KG1 (cell line): ENCODE results near the gene QPCT.
"Not testable (repeated sequence)": the region's sequence is repeated elsewhere in the genome, so short reads cannot be mapped to it uniquely, and the experiment has no call there.

Source experiments
- DNase-seq: peaks from one replicate; lab custom pipeline; 2025; lab: John Stamatoyannopoulos, UW

The QPCT gene

GRCh38 chr2:37358466-37358865, 14.0 kb downstream of the QPCT start:
- DNase-seq: no peak

GRCh38 chr2:37361216-37361815, 16.9 kb downstream of the QPCT start:
- no peak for DNase-seq

DNA sequence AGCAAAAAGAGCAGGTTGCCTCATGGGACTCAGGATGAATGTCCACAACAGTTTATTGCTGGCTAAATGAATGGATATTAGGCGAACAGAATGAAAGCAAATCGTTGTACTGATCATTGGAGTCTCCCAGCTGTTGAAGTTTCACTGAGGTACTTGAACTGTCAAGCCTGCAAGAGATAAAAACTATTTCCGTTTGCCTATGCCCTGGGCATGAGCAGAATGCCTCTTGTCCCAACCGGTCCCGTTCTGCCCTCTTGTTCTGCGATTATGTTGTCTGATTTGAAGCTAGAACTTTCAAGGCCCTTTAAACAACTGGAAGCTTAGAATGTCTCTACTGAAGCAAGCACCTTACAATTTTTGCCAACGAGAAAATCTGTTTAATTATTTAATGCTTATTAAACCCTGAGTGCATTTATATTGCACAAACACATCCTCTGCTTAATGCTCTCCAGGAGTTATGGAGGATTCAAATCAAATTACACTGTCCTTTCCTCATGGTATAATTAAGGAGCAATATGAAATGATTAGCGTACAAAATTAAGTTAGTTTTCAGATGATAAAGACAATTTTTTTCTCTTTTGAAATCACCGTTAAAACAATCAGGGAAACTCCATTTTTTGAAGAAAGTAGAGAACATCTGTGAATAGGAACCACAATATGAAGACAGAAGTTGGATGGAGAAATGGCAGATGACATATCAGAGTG, 17.7 kb downstream of the QPCT start:
- DNase-seq: no peak

DNA sequence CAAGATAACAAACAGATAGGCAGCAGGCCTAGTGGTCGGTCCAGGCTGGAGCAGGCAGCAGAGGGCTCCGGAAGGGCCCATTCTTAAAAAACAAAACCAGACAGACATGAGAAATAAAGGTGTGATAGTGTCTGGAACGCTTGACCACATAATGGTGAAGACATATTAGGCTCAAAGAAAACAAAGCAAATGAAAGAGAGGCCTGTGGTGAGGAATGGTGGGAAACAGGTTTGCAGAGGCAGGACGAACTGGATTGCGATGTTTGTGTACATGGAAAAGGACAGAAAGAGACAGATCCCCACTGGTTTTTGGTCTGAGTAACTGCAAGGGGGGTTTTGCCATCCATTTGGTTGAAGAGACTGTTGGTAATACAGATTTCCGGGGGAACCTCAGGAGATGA, 19.9 kb downstream of the QPCT start:
- DNase-seq: no peak

GRCh38 chr2:37365669-37366068, 21.2 kb downstream of the QPCT start:
- no peak for DNase-seq

DNA sequence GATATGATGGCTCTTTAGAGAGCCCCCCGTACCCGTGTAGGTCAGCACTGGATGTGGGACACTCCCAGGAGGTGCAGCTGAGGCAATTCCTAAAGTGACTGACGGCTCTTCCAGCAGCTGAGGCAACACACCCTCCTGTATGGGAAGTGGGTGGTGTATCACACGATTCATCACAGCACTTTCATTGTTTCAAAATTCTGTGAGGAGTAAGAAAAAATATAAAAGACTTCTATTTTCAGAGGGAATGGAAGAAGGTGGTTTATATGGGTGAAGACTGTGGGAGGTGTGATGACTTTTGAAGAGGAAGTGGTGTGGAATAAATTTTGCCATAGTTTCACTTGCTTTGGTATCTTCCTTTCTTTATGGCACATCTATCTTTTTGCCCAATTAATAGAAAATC, 22.3 kb downstream of the QPCT start:
- DNase-seq: no peak

DNA sequence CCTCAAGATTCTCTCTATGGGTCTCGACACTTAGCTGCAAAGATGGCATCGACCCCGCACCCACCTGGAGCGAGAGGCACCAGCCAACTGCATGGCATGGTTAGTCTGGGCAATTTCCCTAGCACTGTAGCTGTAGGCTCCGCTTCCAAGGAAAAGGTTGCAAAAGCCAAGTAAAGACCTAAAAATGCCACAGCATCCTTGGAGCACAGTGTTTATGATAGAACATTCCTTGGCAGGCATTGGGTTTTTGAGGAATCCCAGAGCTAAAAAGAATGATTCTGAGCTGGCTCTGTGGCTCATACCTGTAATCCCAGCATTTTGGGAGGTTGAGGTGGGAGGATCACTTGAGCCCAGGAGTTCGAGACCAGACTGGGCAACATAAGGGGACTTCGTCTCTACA, 22.9 kb downstream of the QPCT start:
- DNase-seq: no peak

- DNase-seq: no peak
Measured at GRCh38 chr2:37367984-37368383, 23.6 kb downstream of the QPCT start.

DNA sequence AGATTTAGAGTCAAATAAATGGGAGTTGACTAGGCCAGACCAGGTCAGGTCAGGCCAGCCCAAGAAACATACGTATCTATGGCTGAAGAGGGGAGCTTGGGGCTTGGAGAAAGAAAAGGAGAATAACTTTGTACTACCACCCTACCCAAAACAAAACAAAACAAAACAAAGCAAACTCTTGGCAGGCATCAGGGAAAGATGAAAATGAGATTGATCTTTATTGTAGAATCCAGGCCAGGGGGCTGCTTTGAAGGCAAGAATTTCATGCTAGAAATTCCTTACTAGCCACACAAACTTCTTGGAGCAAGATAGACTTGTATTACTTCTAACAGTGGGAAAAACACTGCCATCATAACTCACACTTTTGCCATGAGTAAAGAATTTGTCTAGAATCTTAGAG, 26.2 kb downstream of the QPCT start:
- no peak for DNase-seq

- no peak for DNase-seq
Measured at GRCh38 chr2:37372000-37372399, 27.6 kb downstream of the QPCT start.

- no peak for DNase-seq
Measured at GRCh38 chr2:37375741-37376288, 31.4 kb downstream of the QPCT start.

- no peak for DNase-seq
Measured at GRCh38 chr2:37376421-37377186, 32.2 kb downstream of the QPCT start.

DNA sequence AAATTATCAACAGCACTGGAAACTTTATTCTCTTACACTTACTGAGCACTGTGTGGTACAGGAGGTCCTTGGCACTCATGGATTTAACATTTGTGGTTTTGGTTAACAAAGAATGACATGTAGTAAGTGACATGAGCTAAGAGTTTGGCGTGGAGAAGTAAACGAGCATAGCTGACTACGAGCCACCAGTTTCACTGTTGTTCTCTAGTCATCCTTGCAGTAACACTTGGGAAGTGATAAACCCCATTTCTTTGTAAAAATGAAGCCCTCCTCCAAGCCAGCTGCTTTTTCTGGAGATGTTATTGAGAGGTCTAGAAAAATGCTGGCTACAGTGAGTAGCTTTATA, 32.7 kb downstream of the QPCT start:
- no peak for DNase-seq

- DNase-seq: no peak
Measured at GRCh38 chr2:37378411-37378810, 34.0 kb downstream of the QPCT start.

- no peak for DNase-seq
Measured at GRCh38 chr2:37379881-37380296, 35.5 kb downstream of the QPCT start.

GRCh38 chr2:37380787-37381186, 36.4 kb downstream of the QPCT start:
- DNase-seq: not testable (repeated sequence)

GRCh38 chr2:37384261-37384660, 39.8 kb downstream of the QPCT start:
- not testable (repeated sequence) for DNase-seq

GRCh38 chr2:37387148-37387835, 42.9 kb downstream of the QPCT start:
- DNase-seq: no peak

- DNase-seq: no peak
Measured at GRCh38 chr2:37388074-37388473, 43.6 kb downstream of the QPCT start.

DNA sequence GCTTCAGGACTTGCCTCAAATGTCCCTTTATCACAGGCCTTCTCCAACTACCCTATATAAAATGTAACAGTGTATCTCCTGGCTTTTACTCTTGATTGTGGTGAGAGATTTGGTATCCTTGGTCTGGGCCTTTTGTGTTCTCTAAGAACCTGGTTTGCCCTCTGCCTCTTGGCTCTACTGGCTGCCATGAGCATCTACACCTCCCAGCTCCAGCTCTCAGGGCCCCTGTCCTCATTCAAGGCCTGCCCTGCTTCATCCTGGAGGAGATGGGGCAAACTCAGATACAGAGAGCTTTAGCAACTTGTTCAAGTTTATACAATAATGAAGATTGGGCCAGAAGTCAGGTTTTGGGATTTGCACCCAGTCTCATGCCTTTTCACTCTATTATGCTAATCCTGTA, 45.0 kb downstream of the QPCT start:
- no peak for DNase-seq

GRCh38 chr2:37389989-37390765, 45.7 kb downstream of the QPCT start:
- peak; percentile 72 for DNase-seq

DNA sequence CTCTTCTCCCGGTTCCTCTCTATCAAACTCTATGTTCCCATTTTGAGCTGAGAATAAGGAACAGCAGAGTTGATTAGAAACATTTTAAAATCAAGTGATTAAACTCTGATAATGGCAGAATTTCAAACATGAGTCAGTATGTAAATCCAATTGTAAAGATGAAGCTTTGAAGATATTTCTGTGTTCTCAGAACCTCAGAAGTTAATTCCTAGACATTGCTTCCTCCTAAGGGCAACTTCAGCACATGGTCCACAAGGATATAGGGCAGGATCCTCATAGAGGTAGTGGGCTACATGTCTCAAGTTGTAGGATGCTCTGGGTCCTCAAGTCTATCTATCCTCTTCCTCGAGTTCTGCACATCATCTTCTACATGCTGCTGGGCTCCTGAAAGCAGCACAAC, 46.3 kb downstream of the QPCT start:
- no peak for DNase-seq
